H1 (cell line): ENCODE data around the gene ASPHD2.

Experiments used
- EZH2 ChIP-seq: fragments of 200-600 bp; sonication (generic); IDR thresholded peaks from 2 replicates; pipeline ENCODE4 v1.7.1; 2012; ENCODE audit warnings: low read depth, mild to moderate bottlenecking, moderate library complexity, low read length, inconsistent platforms; ENCODE audit not compliant: severe bottlenecking
- POLR2A ChIP-seq, 2 experiments: IDR thresholded peaks; 1 replicate in 1 of 2; 2 replicates in 1 of 2; pipeline ENCODE4 v1.6.1; 2011; ENCODE audit warnings: low read depth in 2 of 2, low read length in 2 of 2, mild to moderate bottlenecking in 2 of 2; ENCODE audit errors: control extremely low read depth in 1 of 2
- RFX5 ChIP-seq: IDR thresholded peaks from 2 replicates; pipeline ENCODE4 v1.6.1; 2011; ENCODE audit warnings: low read depth, low read length, improper control_type of control experiment, borderline replicate concordance
- TAF1 ChIP-seq: IDR thresholded peaks from 2 replicates; pipeline ENCODE4 v1.6.1; 2011; ENCODE audit warnings: mild to moderate bottlenecking, low read depth, low read length
- TBP ChIP-seq: IDR thresholded peaks from 2 replicates; pipeline ENCODE4 v1.6.1; 2011; ENCODE audit warnings: low read depth, low read length, improper control_type of control experiment
- TF ChIP-seq, protein P1 (sequence below), 3 experiments: IDR thresholded peaks; 1 replicate in 2 of 3; 2 replicates in 1 of 3; pipeline versions ENCODE4 v1.5.1 to v1.6.1; 2011; ENCODE audit warnings: low read length in 3 of 3, mild to moderate bottlenecking in 3 of 3, inconsistent platforms in 2 of 3, low read depth in 1 of 3, moderate library complexity in 1 of 3; ENCODE audit not compliant: insufficient read depth in 1 of 3; ENCODE audit errors: control extremely low read depth in 1 of 3

DNA sequence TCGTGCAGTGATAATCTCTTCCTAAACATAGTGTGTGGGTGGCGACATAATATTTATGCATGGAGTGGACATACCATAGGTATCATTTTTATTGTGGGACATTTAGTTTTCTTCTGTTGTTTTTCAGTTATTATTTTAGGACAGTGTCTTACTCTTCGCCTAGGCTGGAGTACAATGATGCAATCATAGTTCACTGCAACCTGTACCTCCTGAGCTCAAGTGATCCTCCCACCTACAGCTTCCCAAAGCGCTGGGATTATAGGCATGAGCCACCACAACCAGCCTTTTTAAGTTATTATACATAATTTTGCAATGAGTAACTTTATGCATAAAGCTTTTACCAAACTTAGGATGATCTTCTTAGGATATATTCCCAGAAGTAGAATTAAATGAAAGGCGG is 57.3 kb downstream of the ASPHD2 start:
- TF ChIP-seq TAF1 (no peak), RFX5 (no peak), POLR2A (IDR thresholded peaks at IDR 0.05; ENCODE audit: control extremely low read depth in 1 of 2, low read depth in 2 of 2, low read length in 2 of 2) (no peak), EZH2 (no peak), TBP (no peak)
- TF ChIP-seq, protein P1, sequence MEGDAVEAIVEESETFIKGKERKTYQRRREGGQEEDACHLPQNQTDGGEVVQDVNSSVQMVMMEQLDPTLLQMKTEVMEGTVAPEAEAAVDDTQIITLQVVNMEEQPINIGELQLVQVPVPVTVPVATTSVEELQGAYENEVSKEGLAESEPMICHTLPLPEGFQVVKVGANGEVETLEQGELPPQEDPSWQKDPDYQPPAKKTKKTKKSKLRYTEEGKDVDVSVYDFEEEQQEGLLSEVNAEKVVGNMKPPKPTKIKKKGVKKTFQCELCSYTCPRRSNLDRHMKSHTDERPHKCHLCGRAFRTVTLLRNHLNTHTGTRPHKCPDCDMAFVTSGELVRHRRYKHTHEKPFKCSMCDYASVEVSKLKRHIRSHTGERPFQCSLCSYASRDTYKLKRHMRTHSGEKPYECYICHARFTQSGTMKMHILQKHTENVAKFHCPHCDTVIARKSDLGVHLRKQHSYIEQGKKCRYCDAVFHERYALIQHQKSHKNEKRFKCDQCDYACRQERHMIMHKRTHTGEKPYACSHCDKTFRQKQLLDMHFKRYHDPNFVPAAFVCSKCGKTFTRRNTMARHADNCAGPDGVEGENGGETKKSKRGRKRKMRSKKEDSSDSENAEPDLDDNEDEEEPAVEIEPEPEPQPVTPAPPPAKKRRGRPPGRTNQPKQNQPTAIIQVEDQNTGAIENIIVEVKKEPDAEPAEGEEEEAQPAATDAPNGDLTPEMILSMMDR (IDR thresholded peaks at IDR 0.05; ENCODE audit: control extremely low read depth in 1 of 3, insufficient read depth in 1 of 3, low read depth in 1 of 3, low read length in 3 of 3) = no peak
